GM12801 (cell line): ENCODE results near the gene B3GNT4.

Experiments used
- CTCF ChIP-seq: IDR thresholded peaks from one replicate; pipeline ENCODE4 v1.5.1; 2011; ENCODE audit warnings: control low read depth; ENCODE audit not compliant: insufficient read length; ENCODE audit errors: extremely low read depth

The B3GNT4 gene

GRCh38 chr12:122230798-122231197, 27.3 kb downstream of the B3GNT4 start:
- TF ChIP-seq CTCF = no peak

DNA sequence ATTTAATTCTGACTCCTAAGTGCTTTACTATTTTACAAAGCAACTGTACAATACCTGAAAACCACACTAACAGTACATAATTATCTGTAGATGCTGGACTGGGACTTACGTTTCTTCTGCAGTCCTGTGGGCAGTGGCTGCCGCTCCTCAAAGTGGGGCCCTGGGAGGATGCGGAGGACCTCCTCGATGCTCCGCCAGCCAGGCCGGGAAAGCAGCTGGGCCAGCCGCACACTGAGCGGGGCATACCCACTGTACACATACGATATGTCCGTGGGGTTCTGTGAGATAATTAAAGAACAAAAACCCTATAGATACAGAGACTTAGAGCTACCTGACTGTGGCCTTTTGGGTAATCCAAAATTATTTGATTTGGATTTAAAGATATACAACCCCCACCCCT, 29.2 kb downstream of the B3GNT4 start:
- TF ChIP-seq CTCF = no peak

DNA sequence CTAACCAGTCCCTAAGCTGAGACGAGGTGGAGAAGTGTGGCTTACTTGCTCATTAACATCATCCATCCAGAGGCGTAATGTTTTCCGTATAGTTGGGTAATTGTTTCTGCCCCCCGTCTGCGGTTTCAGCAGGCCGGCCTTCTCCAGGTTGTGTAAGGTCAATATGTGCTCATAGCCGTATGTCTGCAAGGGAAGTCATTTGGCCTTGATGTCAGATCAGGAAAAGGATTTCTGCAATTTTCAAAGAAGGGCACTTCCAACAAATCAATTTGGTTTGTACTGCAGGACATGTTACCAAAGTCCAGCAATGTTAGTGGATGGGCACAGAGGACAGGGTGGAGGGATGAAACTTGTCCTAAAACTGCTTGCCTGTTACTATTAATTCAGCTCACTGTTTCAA, 32.2 kb downstream of the B3GNT4 start:
- no peak for TF ChIP-seq CTCF

DNA sequence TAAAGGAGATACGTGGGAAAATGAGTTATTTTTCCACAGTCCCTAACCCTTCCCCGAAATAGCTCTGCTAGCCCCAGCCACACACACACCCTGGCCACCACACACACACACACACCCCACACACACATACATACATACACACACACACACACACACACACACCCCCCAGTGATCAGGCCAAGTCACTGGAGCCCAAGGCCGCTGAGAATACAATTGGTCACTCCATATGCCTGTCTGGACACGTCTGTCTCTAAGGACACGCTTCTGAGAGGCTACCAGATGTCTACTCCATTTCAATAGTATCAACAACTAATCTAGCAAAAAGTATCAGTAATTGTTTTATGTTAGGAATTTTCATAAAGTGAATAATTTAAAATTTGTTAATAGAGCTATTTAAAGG, 35.4 kb downstream of the B3GNT4 start:
- TF ChIP-seq CTCF = no peak

DNA sequence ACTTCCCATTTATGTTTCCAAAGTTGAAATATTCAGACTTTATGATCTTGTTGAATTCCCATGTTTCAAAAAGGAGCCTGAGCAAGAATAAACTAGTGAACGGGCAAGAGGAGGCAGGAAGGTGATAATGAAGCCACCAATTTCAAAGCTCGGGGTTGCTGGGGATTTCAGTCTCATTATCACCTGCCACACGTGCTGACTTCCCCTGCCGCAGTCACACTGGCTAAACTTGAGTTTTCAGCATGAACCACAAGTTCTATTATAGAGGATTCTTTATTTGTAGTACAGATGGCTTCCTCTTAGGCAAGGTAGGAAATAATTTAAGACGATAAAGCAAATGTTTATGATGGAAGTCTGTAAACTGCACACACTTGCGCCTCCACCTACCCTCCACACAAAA, 40.5 kb downstream of the B3GNT4 start:
- no peak for TF ChIP-seq CTCF

GRCh38 chr12:122244565-122245371, 41.3 kb downstream of the B3GNT4 start:
- no peak for TF ChIP-seq CTCF

- no peak for TF ChIP-seq CTCF
Observed at GRCh38 chr12:122245553-122245952, 42.0 kb downstream of the B3GNT4 start.
